Urinary bladder (tissue), 4 donors: Measurements from ENCODE around the gene ST6GALNAC1. TPM values are rescaled to one million over a fixed set of nuclear protein-coding genes. Genes with fewer than 3 reads are reported as not detected.

ENCODE experiments used
- DNase-seq: peaks from one replicate; pipeline ENCODE4 v3.0.0-alpha.2; 2015; ENCODE audit errors: extremely low spot score
- H3K27ac ChIP-seq: one replicate; pipeline ENCODE4 v1.5.1; 2013; ENCODE audit warnings: low read depth, mild to moderate bottlenecking, moderate library complexity
- H3K36me3 ChIP-seq: one replicate; pipeline ENCODE4 v1.6.1; 2013; ENCODE audit warnings: mild to moderate bottlenecking, moderate library complexity; ENCODE audit not compliant: insufficient read depth
- H3K4me1 ChIP-seq: one replicate; pipeline ENCODE4 v1.6.1; 2013; ENCODE audit warnings: mild to moderate bottlenecking, moderate library complexity; ENCODE audit not compliant: insufficient read depth
- H3K4me3 ChIP-seq: one replicate; pipeline ENCODE4 v1.5.1; 2013; ENCODE audit warnings: low read depth, low read length
- WGBS: extraction: QIAGEN DNeasy Blood & Tissue Kit; methylation state at CpG from one replicate; pipeline ENCODE4 v1.1.7; 2013; 5-methylcytosine and 5-hydroxymethylcytosine counted together
- polyA plus RNA-seq: library from polyadenylated mRNA; stranded (reverse); fragments of 200-250 nt; gene quantifications from one replicate; pipeline ENCODE4 v1.2.3, GENCODE V29; 2013
- total RNA-seq: library from RNA; depleted of rRNA; stranded (reverse); fragments of >200 nt; gene quantifications from one replicate; pipeline ENCODE4 v1.2.3, GENCODE V29; 2014
- donor health status: healthy with polysubstance abuse.
- donor health status: healthy.

Gene ST6GALNAC1
- total RNA-seq (0.42 TPM), polyA plus RNA-seq (4.2 TPM)

- DNase-seq: no peak
- Histone ChIP-seq H3K27ac (no peak within 1 kb of the TSS), H3K4me3 (no peak within 1 kb of the TSS), H3K4me1 (no peaks in the 10 kb centered on the region), H3K36me3 (no peaks in the 10 kb centered on the region)
- 64% methylated on average over 7 of the region's 7 CpGs for WGBS
Measured at GRCh38 chr17:76643553-76644148, at the start of gene ST6GALNAC1. ST6GALNAC1 (minus strand) TSS chr17:76643757; CDS start chr17:76643638, 119 bp downstream.

- no peak overlapping the region for H3K4me3 ChIP-seq
- H3K27ac ChIP-seq: no peak overlapping the region
- H3K36me3 ChIP-seq: no peaks in the 10 kb centered on the region
- no peak for DNase-seq
- no peaks in the 10 kb centered on the region for H3K4me1 ChIP-seq
- 78% methylated on average over 14 of the region's 14 CpGs for WGBS
Measured at GRCh38 chr17:76691379-76692191, 48.0 kb upstream of the ST6GALNAC1 start.

DNA sequence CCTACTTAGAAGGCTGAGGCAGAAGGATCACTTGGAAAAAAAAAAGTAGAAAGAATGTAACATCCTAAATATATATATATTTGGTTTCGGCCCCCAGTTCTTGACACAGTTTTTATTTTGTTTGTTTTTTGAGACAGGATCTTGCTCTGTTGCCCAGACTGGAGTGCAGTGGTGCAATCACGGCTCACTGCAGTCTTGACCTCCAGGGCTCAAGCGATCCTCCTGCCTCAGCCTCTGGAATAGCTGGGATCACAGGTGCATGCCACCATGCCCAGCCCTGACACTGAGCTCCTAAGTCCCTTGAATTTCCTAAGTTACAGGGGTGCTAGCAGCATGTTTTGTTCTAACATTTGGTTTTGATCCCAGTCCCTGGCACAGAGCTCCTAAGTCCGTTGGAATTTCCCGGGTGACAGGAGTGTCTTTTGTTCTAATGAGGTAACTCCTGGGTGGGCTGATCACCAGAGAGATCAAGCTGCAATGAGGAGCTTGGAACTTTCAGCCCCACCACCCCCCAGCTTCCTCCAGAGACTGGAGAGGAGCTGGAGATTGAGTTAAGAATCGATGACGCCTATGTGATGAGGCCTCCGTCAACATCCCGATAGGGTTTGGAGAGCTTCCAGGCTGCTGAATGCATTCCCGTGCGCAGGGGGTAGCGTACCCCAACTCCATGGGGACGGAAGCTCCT is 47.2 kb upstream of the ST6GALNAC1 start:
- H3K27ac ChIP-seq: no peak overlapping the region
- no peak overlapping the region for H3K4me3 ChIP-seq
- H3K36me3 ChIP-seq: no peaks in the 10 kb centered on the region
- 78% methylated on average over 13 of the region's 13 CpGs for WGBS
- no peak for DNase-seq
- no peaks in the 10 kb centered on the region for H3K4me1 ChIP-seq

- Histone ChIP-seq H3K36me3 (no peaks in the 10 kb centered on the region), H3K27ac (no peak overlapping the region), H3K4me1 (no peaks in the 10 kb centered on the region), H3K4me3 (no peak overlapping the region)
- WGBS: 63% methylated on average over 11 of the region's 11 CpGs
- DNase-seq: no peak
Measured at GRCh38 chr17:76689859-76690258, 46.3 kb upstream of the ST6GALNAC1 start.

DNA sequence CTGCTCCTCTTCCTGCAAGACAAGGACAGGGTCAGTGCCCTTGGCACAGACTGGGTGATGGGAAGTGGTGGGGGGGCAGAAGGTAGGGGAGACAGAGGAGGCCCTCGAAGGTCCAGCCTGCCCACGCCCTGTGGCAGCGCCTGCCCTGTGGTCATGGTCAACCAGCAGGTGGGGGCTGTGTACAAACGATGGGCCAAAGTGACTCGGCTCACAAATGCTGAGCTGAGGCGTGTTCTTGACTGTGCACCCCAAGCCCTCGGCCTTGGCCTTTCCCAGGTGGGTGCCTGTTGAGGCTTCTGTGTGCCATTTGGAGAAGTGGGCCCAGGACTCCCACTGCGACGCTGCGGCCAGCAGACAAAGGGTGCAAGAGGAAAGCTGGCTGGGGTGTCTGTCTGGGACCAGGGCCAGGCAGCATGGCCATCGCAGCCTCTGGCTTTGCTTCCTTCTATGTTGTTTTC is 44.6 kb upstream of the ST6GALNAC1 start:
- DNase-seq: no peak
- H3K36me3 ChIP-seq: no peaks in the 10 kb centered on the region
- H3K4me1 ChIP-seq: no peaks in the 10 kb centered on the region
- H3K4me3 ChIP-seq: no peak overlapping the region
- WGBS: 34% methylated on average over 11 of the region's 11 CpGs
- H3K27ac ChIP-seq: peak overlapping the region; percentile 68

- Histone ChIP-seq H3K36me3 (no peaks in the 10 kb centered on the region), H3K4me1 (no peaks in the 10 kb centered on the region), H3K27ac (peak overlapping the region; percentile 68), H3K4me3 (no peak overlapping the region)
- no peak for DNase-seq
- 38% methylated on average over 26 of the region's 26 CpGs for WGBS
Measured at GRCh38 chr17:76687298-76688164, 44.0 kb upstream of the ST6GALNAC1 start.

- H3K27ac ChIP-seq: peak overlapping the region; percentile 42
- no peaks in the 10 kb centered on the region for H3K4me1 ChIP-seq
- H3K36me3 ChIP-seq: no peaks in the 10 kb centered on the region
- no peak overlapping the region for H3K4me3 ChIP-seq
- no peak for DNase-seq
- WGBS: 67% methylated on average over 15 of the region's 15 CpGs
Measured at GRCh38 chr17:76686538-76687297, 43.2 kb upstream of the ST6GALNAC1 start.

- no peaks in the 10 kb centered on the region for H3K4me1 ChIP-seq
- H3K27ac ChIP-seq: no peak overlapping the region
Measured at GRCh38 chr17:76685846-76686245, 42.3 kb upstream of the ST6GALNAC1 start.

GRCh38 chr17:76685366-76685765 is 41.8 kb upstream of the ST6GALNAC1 start:
- 86% methylated on average over 12 of the region's 12 CpGs for whole genome bisulfite sequencing
- DNase-seq: no peak
- H3K36me3 ChIP-seq: no peaks in the 10 kb centered on the region
- no peak overlapping the region for H3K4me3 ChIP-seq
- no peak overlapping the region for H3K27ac ChIP-seq
- no peaks in the 10 kb centered on the region for H3K4me1 ChIP-seq

More at GRCh38 chr17:76685846-76686245, 42.3 kb upstream of the ST6GALNAC1 start:
- Histone ChIP-seq H3K4me3 (no peak overlapping the region), H3K36me3 (no peaks in the 10 kb centered on the region)
- DNase-seq: no peak
- WGBS: 74% methylated on average over 8 of the region's 8 CpGs

- no peaks in the 10 kb centered on the region for H3K4me1 ChIP-seq
- DNase-seq: no peak
- H3K36me3 ChIP-seq: no peaks in the 10 kb centered on the region
- H3K27ac ChIP-seq: no peak overlapping the region
- WGBS: 83% methylated on average over 7 of the region's 7 CpGs
- H3K4me3 ChIP-seq: no peak overlapping the region
Measured at GRCh38 chr17:76684756-76685155, 41.2 kb upstream of the ST6GALNAC1 start.

DNA sequence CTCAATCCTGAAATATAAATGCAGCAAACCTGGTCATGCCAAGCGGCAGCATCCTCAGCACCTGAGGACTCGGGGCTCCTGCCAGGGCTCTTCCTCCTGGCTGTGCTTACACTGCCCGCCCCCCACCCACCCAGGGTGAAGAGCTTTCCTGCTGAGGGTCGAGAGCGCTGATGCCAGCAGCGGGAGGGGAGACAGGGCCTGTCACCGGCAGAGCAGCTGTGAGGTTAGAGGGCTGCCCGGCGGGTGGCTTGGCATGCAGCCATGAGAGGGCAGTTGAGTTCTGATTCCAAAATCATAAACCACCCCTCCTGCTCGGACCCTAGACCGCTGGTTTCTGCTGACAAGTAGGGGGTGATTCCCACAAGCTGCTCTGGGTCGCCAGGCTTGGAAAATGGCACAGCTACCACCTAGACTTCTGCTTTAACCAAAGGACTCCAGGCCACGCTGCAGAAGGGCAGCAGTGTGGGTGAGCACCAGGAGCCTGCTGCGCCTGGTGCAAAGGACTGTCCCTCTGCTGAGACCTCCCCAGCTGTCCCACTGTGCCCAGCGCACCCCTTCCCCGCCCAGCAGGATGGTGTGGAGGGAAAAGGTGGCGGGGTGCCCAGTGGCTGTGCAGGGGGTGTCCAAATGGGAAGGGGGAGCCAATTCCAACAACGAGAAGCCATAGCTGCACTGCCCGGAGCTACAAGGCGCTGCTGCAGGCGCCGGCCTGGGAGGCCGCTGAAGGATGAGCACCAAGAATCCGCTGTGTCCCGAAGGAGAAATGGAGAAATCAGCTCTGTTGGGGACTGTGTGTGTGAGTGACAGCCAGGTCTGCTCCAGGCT is 40.6 kb upstream of the ST6GALNAC1 start:
- no peak for DNase-seq
- no peak overlapping the region for H3K27ac ChIP-seq
- H3K4me1 ChIP-seq: no peaks in the 10 kb centered on the region
- H3K4me3 ChIP-seq: no peak overlapping the region
- 82% methylated on average over 25 of the region's 25 CpGs for WGBS
- H3K36me3 ChIP-seq: no peaks in the 10 kb centered on the region
